Natural killer cell treated with Interleukin-12 subunit alpha and Interleukin-12 subunit beta and Interleukin-15 and Interleukin-18, amount 100 ng/mL, for 72 hours (primary cell): Measurements from ENCODE around the gene AK8. TPM values are rescaled to one million over a fixed set of nuclear protein-coding genes. Genes with fewer than 3 reads are reported as not detected.

Experiments
- ATAC-seq, 2 donors: fragments of 150-1000 bp; cut with Tn5 transposase in 1 of 2; sonication (Bioruptor Pico), chemical (Tn5 transposase) in 1 of 2; 2 replicates each; pipeline ENCODE4 v1.10.0; 2021
- DNase-seq: peaks from one replicate; pipeline ENCODE4 v3.0.0; 2022; ENCODE audit warnings: low spot score
- H3K27ac Mint-ChIP-seq, 2 donors: 1 replicate in 1 of 2; 2 replicates in 1 of 2; pipeline ENCODE4 v1.8.0; 2022; ENCODE audit warnings: mixed read lengths in 2 of 2, mild to moderate bottlenecking in 1 of 2, moderate library complexity in 1 of 2
- H3K27me3 Mint-ChIP-seq, 2 donors: 1 replicate in 1 of 2; 2 replicates in 1 of 2; pipeline ENCODE4 v1.8.0; 2022; ENCODE audit warnings: mixed read lengths in 2 of 2
- H3K36me3 Mint-ChIP-seq: one replicate; pipeline ENCODE4 v1.8.0; 2022; ENCODE audit warnings: mixed read lengths
- H3K4me1 Mint-ChIP-seq, 2 donors: 1 replicate in 1 of 2; 2 replicates in 1 of 2; pipeline ENCODE4 v1.8.0; 2022; ENCODE audit warnings: low read depth in 2 of 2, mixed read lengths in 2 of 2, mild to moderate bottlenecking in 1 of 2
- H3K4me3 Mint-ChIP-seq: one replicate; pipeline ENCODE4 v1.8.0; 2022; ENCODE audit warnings: mixed read lengths
- H3K9me3 Mint-ChIP-seq: 2 replicates; pipeline ENCODE4 v1.8.0; 2022; ENCODE audit warnings: mixed read lengths
- total RNA-seq, 2 donors: library from RNA; stranded (reverse); gene quantifications; one replicate each; pipeline ENCODE4 v1.2.3, GENCODE V29; 2022

The AK8 gene
- total RNA-seq, 2 donors from 2014 or later, result not detected

GRCh38 chr9:132679946-132680625 lies 198.0 kb downstream of the AK8 start:
- peaks cover 15 to 32% of the 10 kb centered on the region in 2 donors for H3K4me1 Mint-ChIP-seq
- no peaks in the 10 kb centered on the region for H3K27me3 Mint-ChIP-seq
- peak overlapping the region in 1 of 2 donors; percentile 71 for H3K27ac Mint-ChIP-seq
- ATAC-seq (peak in 1 of 2 donors; percentile 81), DNase-seq (no peak)
- H3K9me3 Mint-ChIP-seq, result no peaks in the 10 kb centered on the region
- H3K36me3 Mint-ChIP-seq, result peaks cover 32% of the 10 kb centered on the region
- peak overlapping the region; percentile 67 for H3K4me3 Mint-ChIP-seq

DNA sequence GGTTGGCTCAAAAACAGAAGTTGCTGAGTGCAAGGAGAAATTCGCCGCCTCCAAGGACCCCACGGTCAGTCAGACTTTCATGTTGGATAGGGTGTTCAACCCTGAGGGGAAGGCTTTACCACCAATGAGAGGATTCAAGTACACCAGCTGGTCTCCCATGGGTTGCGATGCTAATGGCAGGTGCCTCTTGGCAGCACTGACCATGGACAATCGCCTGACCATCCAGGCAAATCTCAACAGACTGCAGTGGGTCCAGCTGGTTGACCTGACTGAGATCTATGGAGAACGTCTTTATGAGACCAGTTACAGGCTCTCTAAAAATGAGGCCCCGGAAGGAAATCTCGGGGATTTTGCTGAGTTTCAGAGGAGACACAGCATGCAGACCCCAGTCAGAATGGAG lies 200.1 kb downstream of the AK8 start:
- no peaks in the 10 kb centered on the region for H3K27me3 Mint-ChIP-seq
- no peak for DNase-seq
- no peak overlapping the region for H3K4me3 Mint-ChIP-seq
- no peak overlapping the region for H3K27ac Mint-ChIP-seq
- H3K4me1 Mint-ChIP-seq, result peaks cover 19 to 37% of the 10 kb centered on the region in 2 donors
- peaks cover 18% of the 10 kb centered on the region for H3K36me3 Mint-ChIP-seq
- ATAC-seq, result no peak
- H3K9me3 Mint-ChIP-seq, result no peaks in the 10 kb centered on the region

Other genes with a start within 250 kb of the AK8 start
- gene DDX31, start 208.3 kb downstream of the AK8 start, total RNA-seq, result 10 to 100 TPM; 17.6 to 31.0 TPM
- 10 to 100 TPM; 14.4 to 18.8 TPM for gene GTF3C4, start 207.8 kb downstream of the AK8 start, total RNA-seq
- 1 to 10 TPM in 1 of 2 donors, under 1 TPM in 1; 0.71 to 1.0 TPM for gene SPACA9, start 614 bp upstream of the AK8 start, total RNA-seq
- gene TSC1, start 66.3 kb upstream of the AK8 start, total RNA-seq, result 10 to 100 TPM; 37.8 to 45.7 TPM
- under 1 TPM in 1 of 2 donors, not detected in 1; 0.45 TPM for gene GFI1B, start 100.4 kb upstream of the AK8 start, total RNA-seq
- gene GTF3C5, start 152.7 kb upstream of the AK8 start, total RNA-seq, result 10 to 100 TPM; 69.2 to 81.4 TPM
- 1 to 10 TPM in 1 of 2 donors, under 1 TPM in 1; 0.95 to 2.1 TPM for gene CEL, start 183.7 kb upstream of the AK8 start, total RNA-seq
- gene RALGDS, start 243.0 kb upstream of the AK8 start, total RNA-seq, result 100 to 1,000 TPM; 138 to 159 TPM